ENCODE results near the gene SLC49A3.
A peak's percentile ranks its signal among the peaks of the same experiment; 100 is the strongest.

Gene SLC49A3

GRCh38 chr4:664713-665231 is 24.2 kb downstream of the SLC49A3 start:
- DNase-seq: no peak

- DNase-seq: peak; percentile 69
Observed at GRCh38 chr4:663438-664428, 25.2 kb downstream of the SLC49A3 start.

GRCh38 chr4:663046-663437 is 25.9 kb downstream of the SLC49A3 start:
- no peak for DNase-seq

GRCh38 chr4:661881-662761 is 26.8 kb downstream of the SLC49A3 start:
- no peak for DNase-seq

- DNase-seq: no peak
Observed at GRCh38 chr4:661231-661630, 27.7 kb downstream of the SLC49A3 start.

GRCh38 chr4:660401-660800 is 28.6 kb downstream of the SLC49A3 start:
- DNase-seq: no peak

GRCh38 chr4:659851-660250 is 29.1 kb downstream of the SLC49A3 start:
- DNase-seq: no peak

GRCh38 chr4:658681-659667 is 30.0 kb downstream of the SLC49A3 start:
- DNase-seq: no peak

GRCh38 chr4:657834-658667 is 30.9 kb downstream of the SLC49A3 start:
- no peak for DNase-seq

- no peak for DNase-seq
Observed at GRCh38 chr4:657338-657833, 31.6 kb downstream of the SLC49A3 start.

- no peak for DNase-seq
Observed at GRCh38 chr4:656436-657337, 32.3 kb downstream of the SLC49A3 start.

- DNase-seq: no peak
Observed at GRCh38 chr4:655464-656151, 33.3 kb downstream of the SLC49A3 start.

GRCh38 chr4:654871-655463 is 34.0 kb downstream of the SLC49A3 start:
- DNase-seq: no peak

GRCh38 chr4:654503-654845 is 34.5 kb downstream of the SLC49A3 start:
- no peak for DNase-seq

GRCh38 chr4:653831-654502 is 35.0 kb downstream of the SLC49A3 start:
- no peak for DNase-seq

- DNase-seq: no peak
Observed at GRCh38 chr4:653080-653821, 35.7 kb downstream of the SLC49A3 start.

GRCh38 chr4:651884-652642 is 36.9 kb downstream of the SLC49A3 start:
- DNase-seq: no peak
